ENCODE results near the gene HDLBP.

Gene HDLBP

GRCh38 chr2:241330616-241330981, 15.1 kb upstream of the HDLBP start:
- in situ Hi-C loops (cut with HindIII; ENCODE audit: low sequenced_read_pairs) = no loop called here
- DNase-seq (ENCODE audit: low read depth) = no peak
- no peak overlapping the region for H3K4me3 ChIP-seq (ENCODE audit: low read depth, low read length)
- TF ChIP-seq CTCF (IDR thresholded peaks at IDR 0.05; ENCODE audit: low read depth, low read length, missing control alignments) = no peak

GRCh38 chr2:241329669-241330615, 14.5 kb upstream of the HDLBP start:
- in situ Hi-C loops (cut with HindIII; ENCODE audit: low sequenced_read_pairs) = no loop called here
- no peak for DNase-seq (ENCODE audit: low read depth)
- TF ChIP-seq CTCF (IDR thresholded peaks at IDR 0.05; ENCODE audit: low read depth, low read length, missing control alignments) = no peak
- no peak overlapping the region for H3K4me3 ChIP-seq (ENCODE audit: low read depth, low read length)

- in situ Hi-C loops (cut with HindIII; ENCODE audit: low sequenced_read_pairs) = no loop called here
- DNase-seq (ENCODE audit: low read depth) = no peak
- H3K4me3 ChIP-seq (ENCODE audit: low read depth, low read length) = no peak overlapping the region
- TF ChIP-seq CTCF (IDR thresholded peaks at IDR 0.05; ENCODE audit: low read depth, low read length, missing control alignments) = no peak
Measured at GRCh38 chr2:241325257-241325656, 9.8 kb upstream of the HDLBP start.

GRCh38 chr2:241324775-241325174, 9.3 kb upstream of the HDLBP start:
- TF ChIP-seq CTCF (IDR thresholded peaks at IDR 0.05; ENCODE audit: low read depth, low read length, missing control alignments) = no peak
- in situ Hi-C loops (cut with HindIII; ENCODE audit: low sequenced_read_pairs) = no loop called here
- DNase-seq (ENCODE audit: low read depth) = no peak
- no peak overlapping the region for H3K4me3 ChIP-seq (ENCODE audit: low read depth, low read length)

- DNase-seq (ENCODE audit: low read depth) = no peak
- no peak for TF ChIP-seq CTCF (IDR thresholded peaks at IDR 0.05; ENCODE audit: low read depth, low read length, missing control alignments)
- in situ Hi-C loops (cut with HindIII; ENCODE audit: low sequenced_read_pairs) = no loop called here
- no peak overlapping the region for H3K4me3 ChIP-seq (ENCODE audit: low read depth, low read length)
Measured at GRCh38 chr2:241323778-241324177, 8.3 kb upstream of the HDLBP start.

- no peak overlapping the region for H3K4me3 ChIP-seq (ENCODE audit: low read depth, low read length)
- TF ChIP-seq CTCF (IDR thresholded peaks at IDR 0.05; ENCODE audit: low read depth, low read length, missing control alignments) = no peak
- in situ Hi-C loops (cut with HindIII; ENCODE audit: low sequenced_read_pairs) = no loop called here
- DNase-seq (ENCODE audit: low read depth) = no peak
Measured at GRCh38 chr2:241321886-241322285, 6.4 kb upstream of the HDLBP start.
